ENCODE results near the gene SLC28A3.

DNA sequence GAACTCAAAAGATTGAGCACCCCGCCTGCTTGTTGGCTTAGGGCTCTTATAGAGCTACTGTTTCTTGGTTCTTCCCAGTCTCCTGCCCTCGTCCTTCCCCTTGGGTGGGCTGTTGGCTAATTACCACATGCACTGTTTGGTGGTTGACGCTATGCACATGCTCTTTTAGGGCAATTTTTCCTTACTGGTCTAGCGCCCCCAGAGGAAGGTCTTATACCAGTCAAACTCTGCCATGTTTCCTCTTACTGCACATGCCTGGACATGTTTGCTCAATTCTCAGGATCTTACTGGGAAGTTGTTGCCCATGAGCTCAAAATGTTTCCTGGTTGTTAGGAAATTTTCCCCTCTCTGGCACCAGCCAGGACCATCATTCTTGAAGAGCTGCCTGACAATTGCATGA is 101.9 kb downstream of the SLC28A3 start:
- TF ChIP-seq, protein P1, sequence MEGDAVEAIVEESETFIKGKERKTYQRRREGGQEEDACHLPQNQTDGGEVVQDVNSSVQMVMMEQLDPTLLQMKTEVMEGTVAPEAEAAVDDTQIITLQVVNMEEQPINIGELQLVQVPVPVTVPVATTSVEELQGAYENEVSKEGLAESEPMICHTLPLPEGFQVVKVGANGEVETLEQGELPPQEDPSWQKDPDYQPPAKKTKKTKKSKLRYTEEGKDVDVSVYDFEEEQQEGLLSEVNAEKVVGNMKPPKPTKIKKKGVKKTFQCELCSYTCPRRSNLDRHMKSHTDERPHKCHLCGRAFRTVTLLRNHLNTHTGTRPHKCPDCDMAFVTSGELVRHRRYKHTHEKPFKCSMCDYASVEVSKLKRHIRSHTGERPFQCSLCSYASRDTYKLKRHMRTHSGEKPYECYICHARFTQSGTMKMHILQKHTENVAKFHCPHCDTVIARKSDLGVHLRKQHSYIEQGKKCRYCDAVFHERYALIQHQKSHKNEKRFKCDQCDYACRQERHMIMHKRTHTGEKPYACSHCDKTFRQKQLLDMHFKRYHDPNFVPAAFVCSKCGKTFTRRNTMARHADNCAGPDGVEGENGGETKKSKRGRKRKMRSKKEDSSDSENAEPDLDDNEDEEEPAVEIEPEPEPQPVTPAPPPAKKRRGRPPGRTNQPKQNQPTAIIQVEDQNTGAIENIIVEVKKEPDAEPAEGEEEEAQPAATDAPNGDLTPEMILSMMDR (IDR thresholded peaks at IDR 0.05), result 0 out of 2 replicates have a peak, but pooled peaks have one; percentile 23
- TF ChIP-seq KAT7 (CRISPR knock-in tag; IDR thresholded peaks at IDR 0.05; ENCODE audit: borderline replicate concordance) (no peak), GABPB1 (CRISPR knock-in tag; IDR thresholded peaks at IDR 0.05) (no peak), NR3C1 (CRISPR knock-in tag; conservative IDR thresholded peaks at IDR 0.05; ENCODE audit: low read depth) (no peak), ESRRA (CRISPR knock-in tag; IDR thresholded peaks at IDR 0.05; ENCODE audit: borderline replicate concordance) (no peak)
- TF ChIP-seq, protein P2, sequence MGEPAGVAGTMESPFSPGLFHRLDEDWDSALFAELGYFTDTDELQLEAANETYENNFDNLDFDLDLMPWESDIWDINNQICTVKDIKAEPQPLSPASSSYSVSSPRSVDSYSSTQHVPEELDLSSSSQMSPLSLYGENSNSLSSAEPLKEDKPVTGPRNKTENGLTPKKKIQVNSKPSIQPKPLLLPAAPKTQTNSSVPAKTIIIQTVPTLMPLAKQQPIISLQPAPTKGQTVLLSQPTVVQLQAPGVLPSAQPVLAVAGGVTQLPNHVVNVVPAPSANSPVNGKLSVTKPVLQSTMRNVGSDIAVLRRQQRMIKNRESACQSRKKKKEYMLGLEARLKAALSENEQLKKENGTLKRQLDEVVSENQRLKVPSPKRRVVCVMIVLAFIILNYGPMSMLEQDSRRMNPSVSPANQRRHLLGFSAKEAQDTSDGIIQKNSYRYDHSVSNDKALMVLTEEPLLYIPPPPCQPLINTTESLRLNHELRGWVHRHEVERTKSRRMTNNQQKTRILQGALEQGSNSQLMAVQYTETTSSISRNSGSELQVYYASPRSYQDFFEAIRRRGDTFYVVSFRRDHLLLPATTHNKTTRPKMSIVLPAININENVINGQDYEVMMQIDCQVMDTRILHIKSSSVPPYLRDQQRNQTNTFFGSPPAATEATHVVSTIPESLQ (CRISPR knock-in tag; IDR thresholded peaks at IDR 0.05), result no peak
- TF ChIP-seq, protein P3, sequence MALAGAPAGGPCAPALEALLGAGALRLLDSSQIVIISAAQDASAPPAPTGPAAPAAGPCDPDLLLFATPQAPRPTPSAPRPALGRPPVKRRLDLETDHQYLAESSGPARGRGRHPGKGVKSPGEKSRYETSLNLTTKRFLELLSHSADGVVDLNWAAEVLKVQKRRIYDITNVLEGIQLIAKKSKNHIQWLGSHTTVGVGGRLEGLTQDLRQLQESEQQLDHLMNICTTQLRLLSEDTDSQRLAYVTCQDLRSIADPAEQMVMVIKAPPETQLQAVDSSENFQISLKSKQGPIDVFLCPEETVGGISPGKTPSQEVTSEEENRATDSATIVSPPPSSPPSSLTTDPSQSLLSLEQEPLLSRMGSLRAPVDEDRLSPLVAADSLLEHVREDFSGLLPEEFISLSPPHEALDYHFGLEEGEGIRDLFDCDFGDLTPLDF (CRISPR knock-in tag; IDR thresholded peaks at IDR 0.05), result no peak

Measured in WTC11 (cell line).